Epithelial cell of esophagus (primary cell): Measurements from ENCODE around the gene ZEB1.
"Not testable (repeated sequence)": the region's sequence is repeated elsewhere in the genome, so short reads cannot be mapped to it uniquely, and the experiment has no call there.

Experiments used
- DNase-seq: peaks from one replicate; pipeline ENCODE4 v3.0.0; 2010; ENCODE audit warnings: low read depth
- H3K4me3 ChIP-seq: 2 replicates; pipeline ENCODE4 v1.5.1; 2011; ENCODE audit warnings: mild to moderate bottlenecking, low read length, control low read depth
- TF ChIP-seq, protein P1 (sequence below): IDR thresholded peaks from 2 replicates; pipeline ENCODE4 v1.5.1; 2011; ENCODE audit warnings: low read depth, mild to moderate bottlenecking, low read length, control low read depth, inconsistent platforms; ENCODE audit not compliant: insufficient read depth; ENCODE audit errors: missing control alignments

ZEB1 gene

DNA sequence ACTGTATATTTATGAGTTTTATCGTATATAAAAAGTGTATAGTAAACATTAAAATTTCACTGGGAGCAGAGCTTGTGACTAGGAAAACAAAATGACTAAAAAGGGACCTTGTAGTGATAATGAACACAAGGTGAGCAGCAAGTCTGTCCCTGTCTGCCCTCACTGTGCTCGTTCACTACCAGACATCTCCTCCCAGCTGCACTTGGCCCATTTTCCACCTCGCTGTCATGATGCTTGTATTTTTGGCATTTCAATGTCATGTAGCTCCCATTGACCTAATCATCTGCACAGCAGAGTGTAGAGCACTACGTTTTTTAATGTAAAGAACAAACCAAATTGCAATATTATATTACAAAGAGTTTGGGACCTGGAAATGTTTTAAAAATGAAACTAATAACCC is 207.2 kb downstream of the ZEB1 start:
- no peak for DNase-seq
- no peak overlapping the region for H3K4me3 ChIP-seq
- TF ChIP-seq, protein P1, sequence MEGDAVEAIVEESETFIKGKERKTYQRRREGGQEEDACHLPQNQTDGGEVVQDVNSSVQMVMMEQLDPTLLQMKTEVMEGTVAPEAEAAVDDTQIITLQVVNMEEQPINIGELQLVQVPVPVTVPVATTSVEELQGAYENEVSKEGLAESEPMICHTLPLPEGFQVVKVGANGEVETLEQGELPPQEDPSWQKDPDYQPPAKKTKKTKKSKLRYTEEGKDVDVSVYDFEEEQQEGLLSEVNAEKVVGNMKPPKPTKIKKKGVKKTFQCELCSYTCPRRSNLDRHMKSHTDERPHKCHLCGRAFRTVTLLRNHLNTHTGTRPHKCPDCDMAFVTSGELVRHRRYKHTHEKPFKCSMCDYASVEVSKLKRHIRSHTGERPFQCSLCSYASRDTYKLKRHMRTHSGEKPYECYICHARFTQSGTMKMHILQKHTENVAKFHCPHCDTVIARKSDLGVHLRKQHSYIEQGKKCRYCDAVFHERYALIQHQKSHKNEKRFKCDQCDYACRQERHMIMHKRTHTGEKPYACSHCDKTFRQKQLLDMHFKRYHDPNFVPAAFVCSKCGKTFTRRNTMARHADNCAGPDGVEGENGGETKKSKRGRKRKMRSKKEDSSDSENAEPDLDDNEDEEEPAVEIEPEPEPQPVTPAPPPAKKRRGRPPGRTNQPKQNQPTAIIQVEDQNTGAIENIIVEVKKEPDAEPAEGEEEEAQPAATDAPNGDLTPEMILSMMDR, result no peak

DNA sequence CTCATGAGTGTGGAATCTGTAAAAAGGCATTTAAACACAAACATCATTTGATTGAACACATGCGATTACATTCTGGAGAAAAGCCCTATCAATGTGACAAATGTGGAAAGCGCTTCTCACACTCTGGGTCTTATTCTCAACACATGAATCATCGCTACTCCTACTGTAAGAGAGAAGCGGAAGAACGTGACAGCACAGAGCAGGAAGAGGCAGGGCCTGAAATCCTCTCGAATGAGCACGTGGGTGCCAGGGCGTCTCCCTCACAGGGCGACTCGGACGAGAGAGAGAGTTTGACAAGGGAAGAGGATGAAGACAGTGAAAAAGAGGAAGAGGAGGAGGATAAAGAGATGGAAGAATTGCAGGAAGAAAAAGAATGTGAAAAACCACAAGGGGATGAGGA is 207.7 kb downstream of the ZEB1 start:
- TF ChIP-seq, protein P1, result no peak
- DNase-seq, result peak; percentile 10
- no peak overlapping the region for H3K4me3 ChIP-seq

DNA sequence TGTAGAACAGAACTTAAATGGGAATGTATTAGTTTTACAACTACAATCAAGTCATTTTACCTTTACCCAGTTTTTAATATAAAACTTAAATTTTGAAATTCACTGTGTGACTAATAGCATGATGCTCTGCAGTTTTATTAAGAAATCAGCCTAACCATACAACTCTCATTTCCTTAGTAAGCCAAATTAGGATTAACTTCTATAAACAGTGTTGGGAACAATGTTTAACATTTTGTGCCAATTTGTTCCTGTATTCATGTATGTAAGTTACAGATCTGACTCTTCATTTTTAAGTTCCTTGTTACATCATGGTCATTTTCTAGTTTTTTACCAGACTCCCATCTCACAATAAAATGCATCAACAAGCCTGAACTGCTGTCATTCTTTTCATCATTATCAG is 209.8 kb downstream of the ZEB1 start:
- TF ChIP-seq, protein P1, result no peak
- no peak overlapping the region for H3K4me3 ChIP-seq
- no peak for DNase-seq

DNA sequence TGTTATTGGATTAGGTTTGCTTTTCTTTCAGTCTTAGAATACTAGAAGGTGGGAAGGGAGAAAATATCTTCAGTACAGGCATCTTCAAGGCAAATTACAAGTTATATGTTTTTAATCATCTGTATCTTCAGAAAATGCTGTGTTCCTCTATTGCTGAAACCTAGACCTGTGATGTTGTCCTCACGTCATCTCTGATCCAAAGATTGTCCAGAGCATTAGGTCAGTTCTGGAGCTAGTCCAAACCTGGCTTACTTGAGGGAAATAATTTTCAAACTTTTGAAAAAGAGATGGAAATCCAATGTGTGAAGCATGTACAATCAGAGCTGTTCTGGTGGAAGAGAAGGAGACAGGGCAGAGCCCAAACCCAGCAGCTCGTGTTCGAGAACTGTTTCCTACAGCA is 217.3 kb downstream of the ZEB1 start:
- no peak for DNase-seq
- TF ChIP-seq, protein P1, result no peak
- no peak overlapping the region for H3K4me3 ChIP-seq

DNA sequence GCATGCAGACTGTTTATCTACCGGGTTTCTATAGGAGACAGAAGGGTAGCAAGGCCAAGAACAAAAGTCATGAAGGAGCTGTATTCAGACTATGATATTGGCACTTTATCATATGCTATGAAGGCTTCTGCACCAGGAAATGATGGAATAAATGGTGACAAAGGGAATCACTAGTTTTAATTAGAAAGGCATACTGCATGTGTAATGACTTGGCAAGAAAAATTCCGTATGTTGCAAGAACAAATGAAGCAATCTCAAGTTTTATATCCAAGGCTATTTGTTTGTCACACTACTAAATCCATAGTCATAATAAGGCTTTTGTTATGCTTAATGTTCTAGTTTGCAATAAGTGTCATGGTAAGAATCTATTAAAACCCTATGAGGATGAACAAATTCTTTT is 230.9 kb downstream of the ZEB1 start:
- peak; percentile 40 for DNase-seq
- TF ChIP-seq, protein P1, result no peak
- H3K4me3 ChIP-seq, result no peak overlapping the region

DNA sequence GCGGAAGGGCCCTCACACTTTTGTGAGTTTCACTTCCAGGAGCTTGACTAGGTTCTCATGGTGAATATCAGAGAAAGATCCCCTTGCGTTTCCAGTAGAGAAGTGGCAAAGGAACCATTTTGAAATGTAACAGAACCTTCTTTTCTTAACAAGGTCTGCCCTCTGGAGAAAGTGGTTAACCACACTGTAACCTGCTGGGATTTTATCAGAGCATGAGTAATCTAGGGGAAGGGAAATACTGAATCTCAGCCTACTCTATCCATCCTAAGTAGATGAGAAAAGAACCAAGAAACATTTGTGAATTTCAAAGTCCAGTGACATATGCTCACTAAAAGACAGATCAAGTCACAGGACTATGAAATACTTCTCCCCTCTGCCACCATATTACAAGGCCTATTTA is 235.5 kb downstream of the ZEB1 start:
- no peak for DNase-seq
- H3K4me3 ChIP-seq, result no peak overlapping the region
- TF ChIP-seq, protein P1, result no peak

DNA sequence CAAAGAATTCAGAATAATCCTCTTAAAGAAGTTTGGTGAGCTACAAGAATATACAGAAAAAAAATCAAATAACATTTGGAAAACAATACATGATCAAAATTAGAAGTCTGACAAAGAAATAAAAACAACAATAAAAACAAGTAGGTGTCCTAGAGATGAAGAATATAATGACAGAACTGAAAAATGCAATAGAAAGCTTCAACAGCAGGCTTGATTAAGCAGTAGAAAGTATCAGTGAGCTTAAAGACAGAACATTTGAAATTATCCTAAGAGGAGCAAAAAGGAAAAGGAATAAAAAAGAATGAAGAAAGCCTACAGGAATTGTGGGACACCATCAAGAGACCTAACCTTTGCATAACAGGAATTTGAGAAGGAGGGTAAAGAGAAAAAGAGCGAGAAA is 238.8 kb downstream of the ZEB1 start:
- DNase-seq, result no peak
- TF ChIP-seq, protein P1, result no peak
- no peak overlapping the region for H3K4me3 ChIP-seq

DNA sequence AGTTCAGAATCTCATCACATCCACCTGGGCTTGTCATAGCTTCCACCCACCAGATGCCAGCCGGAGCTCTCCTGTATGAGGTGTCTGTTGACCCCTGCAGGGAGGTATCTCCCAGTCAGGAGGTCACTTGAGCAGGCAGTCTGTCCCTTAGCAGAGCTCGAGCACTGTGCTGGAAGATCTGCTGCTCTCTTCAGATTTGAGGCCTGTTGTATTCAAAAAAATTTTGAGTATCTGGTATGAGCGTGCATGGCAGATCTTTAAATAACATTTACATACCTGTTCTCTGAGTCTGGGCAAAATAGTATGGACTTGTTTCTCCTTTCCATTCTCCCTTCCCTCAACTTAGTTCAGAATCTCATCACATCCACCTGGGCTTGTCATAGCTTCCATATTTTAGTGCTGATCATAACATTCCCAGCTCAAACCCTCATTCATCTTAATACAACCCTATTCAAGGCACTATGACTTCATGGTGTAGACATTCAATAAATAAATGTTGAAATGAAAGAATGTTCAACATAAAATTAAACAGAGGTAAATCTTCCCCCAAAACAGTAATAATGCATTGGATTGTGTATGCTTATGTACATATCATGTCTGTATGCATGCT is 249.3 kb downstream of the ZEB1 start:
- not testable (repeated sequence) for H3K4me3 ChIP-seq, DNase-seq
